Stimulated activated CD4-positive, alpha-beta T cell treated with anti-CD3 and anti-CD28 coated beads, Interleukin-1b, Interleukin-23, amount 100 ng/mL, for 1 hour (primary cell): ENCODE data around the gene PDGFRB.

Experiments
- DNase-seq, 2 donors: peaks; one replicate each; pipeline ENCODE4 v3.0.0-alpha.2; 2020; ENCODE audit warnings: low read depth in 2 of 2

Gene PDGFRB

GRCh38 chr5:150155258-150156026 is at the start of gene PDGFRB:
PDGFRB (minus strand) TSS chr5:150155845; CDS start chr5:150137047, 18,798 bp downstream.
- no peak for DNase-seq

GRCh38 chr5:150204590-150204960 is 48.9 kb upstream of the PDGFRB start:
- no peak for DNase-seq

- DNase-seq = no peak
These were observed 48.4 kb upstream of the PDGFRB start for GRCh38 chr5:150203832-150204589.

- no peak for DNase-seq
These were observed 46.9 kb upstream of the PDGFRB start for GRCh38 chr5:150202501-150202900.

GRCh38 chr5:150197476-150197875 is 41.8 kb upstream of the PDGFRB start:
- no peak for DNase-seq

GRCh38 chr5:150196986-150197385 is 41.3 kb upstream of the PDGFRB start:
- DNase-seq = no peak

- no peak for DNase-seq
These were observed 40.9 kb upstream of the PDGFRB start for GRCh38 chr5:150196514-150196913.

GRCh38 chr5:150195736-150196485 is 40.3 kb upstream of the PDGFRB start:
- DNase-seq = no peak

GRCh38 chr5:150192462-150192861 is 36.8 kb upstream of the PDGFRB start:
- DNase-seq = no peak

GRCh38 chr5:150190987-150191386 is 35.3 kb upstream of the PDGFRB start:
- DNase-seq = no peak

GRCh38 chr5:150190503-150190979 is 34.9 kb upstream of the PDGFRB start:
- DNase-seq = no peak

GRCh38 chr5:150189728-150190502 is 34.3 kb upstream of the PDGFRB start, which contains the start of gene SLC6A7:
SLC6A7 (plus strand) TSS chr5:150190062; CDS start chr5:150190328, 266 bp downstream.
- no peak for DNase-seq

- no peak for DNase-seq
These were observed 33.7 kb upstream of the PDGFRB start for GRCh38 chr5:150189326-150189725.

- no peak for DNase-seq
These were observed 32.6 kb upstream of the PDGFRB start for GRCh38 chr5:150188146-150188842.

- no peak for DNase-seq
These were observed 31.3 kb upstream of the PDGFRB start for GRCh38 chr5:150186897-150187296.

- no peak for DNase-seq
These were observed 30.5 kb upstream of the PDGFRB start for GRCh38 chr5:150186137-150186536.

GRCh38 chr5:150184990-150185912 is 29.6 kb upstream of the PDGFRB start:
- DNase-seq = no peak

- DNase-seq = no peak
These were observed 28.4 kb upstream of the PDGFRB start for GRCh38 chr5:150184006-150184405.

- DNase-seq = no peak
These were observed 27.8 kb upstream of the PDGFRB start for GRCh38 chr5:150183436-150183835.

GRCh38 chr5:150182774-150183173 is 27.1 kb upstream of the PDGFRB start:
- DNase-seq = no peak
